ENCODE results near the gene WDR48.

GRCh38 chr3:39090922-39091321 is 39.1 kb downstream of the WDR48 start:
- no peak for TF ChIP-seq PTTG1 (tag; IDR thresholded peaks at IDR 0.05; ENCODE audit: low read depth)
- no peak for TF ChIP-seq ZNF507 (tag; conservative IDR thresholded peaks at IDR 0.05)
- TF ChIP-seq CHCHD3 (CRISPR knock-in tag; IDR thresholded peaks at IDR 0.05): no peak
